ENCODE data around the gene GAS6.

GRCh38 chr13:113890774-113891480 is 27.1 kb upstream of the GAS6 start:
- TF ChIP-seq EZH2 (IDR thresholded peaks at IDR 0.05) (no peak), CTCF (IDR thresholded peaks at IDR 0.05 in 2 of 3, conservative IDR thresholded peaks at IDR 0.05 in 1 of 3; ENCODE audit: borderline replicate concordance in 1 of 3, insufficient read depth in 1 of 3, low read depth in 2 of 3, low read length in 2 of 3) (no peak), ATF3 (IDR thresholded peaks at IDR 0.05) (no peak)

Data from HCT116 (cell line).